Caco-2 (cell line): ENCODE measurements around the gene MOCS1. TPM values are rescaled to one million over a fixed set of nuclear protein-coding genes. Genes with fewer than 3 reads are reported as not detected.

Source experiments
- BruUV-seq: library from RNA; stranded (reverse); fragments of 400-500 nt; replicated peaks from 2 replicates; lab custom pipeline; 2021; lab: Mats Ljungman, UMichigan
- CTCF ChIA-PET: fragments of 300-600 bp; sonication (Branson Sonifier 250); formaldehyde crosslinking; loops from one replicate; lab custom pipeline; 2022; ENCODE audit warnings: antibody characterized with exemption; lab: Charles Lee
- POLR2A ChIA-PET: fragments of 300-600 bp; sonication (Branson Sonifier 250); formaldehyde crosslinking; loops from one replicate; lab custom pipeline; 2022; ENCODE audit warnings: antibody characterized with exemption; lab: Charles Lee
- DNase-seq, 2 experiments: peaks; one replicate each; pipeline versions ENCODE4 v3.0.0 to v3.0.0-alpha.2; 2020 to 2022
- H3K27me3 ChIP-seq: replicated peaks from 2 replicates; pipeline ENCODE4 v1.6.0; 2011; ENCODE audit warnings: low read length; ENCODE audit not compliant: control insufficient read depth, insufficient read depth
- H3K36me3 ChIP-seq: 2 replicates; pipeline ENCODE4 v1.5.1; 2011; ENCODE audit warnings: low read length; ENCODE audit not compliant: control insufficient read depth, insufficient read depth
- H3K4me1 ChIP-seq: fragments of 250-450 bp; sonication (Bioruptor Pico); 2 replicates; pipeline ENCODE4 v1.5.1; 2020; ENCODE audit warnings: mild to moderate bottlenecking
- H3K4me3 ChIP-seq: 2 replicates; pipeline ENCODE4 v1.5.1; 2011; ENCODE audit warnings: low read depth, mild to moderate bottlenecking, control low read depth, low read length
- H3K9me3 ChIP-seq: fragments of 250-450 bp; sonication (Bioruptor Pico); 2 replicates; pipeline ENCODE4 v1.5.1; 2020; ENCODE audit warnings: mild to moderate bottlenecking, moderate library complexity
- H3K27ac Mint-ChIP-seq: one replicate; pipeline ENCODE4 v1.8.0; 2022; ENCODE audit warnings: mixed read lengths; ENCODE audit not compliant: unreplicated experiment
- H3K27me3 Mint-ChIP-seq: one replicate; pipeline ENCODE4 v1.8.0; 2022; ENCODE audit warnings: mixed read lengths; ENCODE audit not compliant: insufficient read depth, unreplicated experiment
- H3K36me3 Mint-ChIP-seq: one replicate; pipeline ENCODE4 v1.8.0; 2022; ENCODE audit warnings: mild to moderate bottlenecking, mixed read lengths; ENCODE audit not compliant: insufficient read depth, unreplicated experiment
- H3K4me1 Mint-ChIP-seq: one replicate; pipeline ENCODE4 v1.8.0; 2022; ENCODE audit warnings: low read depth, mixed read lengths; ENCODE audit not compliant: unreplicated experiment
- H3K4me3 Mint-ChIP-seq: one replicate; pipeline ENCODE4 v1.8.0; 2022; ENCODE audit warnings: mild to moderate bottlenecking, moderate library complexity, mixed read lengths; ENCODE audit not compliant: unreplicated experiment
- H3K9me3 Mint-ChIP-seq: one replicate; pipeline ENCODE4 v1.8.0; 2022; ENCODE audit warnings: mixed read lengths; ENCODE audit not compliant: unreplicated experiment
- intact Hi-C: fragments of 100-400 bp; cut with micrococcal nuclease; formaldehyde crosslinking; loops from one replicate; pipeline ENCODE4 v1.10.0; 2022; ENCODE audit not compliant: unreplicated experiment
- total RNA-seq: library from RNA; stranded (reverse); gene quantifications from 2 replicates; pipeline ENCODE4 v1.2.3, GENCODE V29; 2022
- TF ChIP-seq, protein P1 (sequence below), 2 experiments: fragments of 200-600 bp in 1 of 2; IDR thresholded peaks; 1 replicate in 1 of 2; 2 replicates in 1 of 2; pipeline versions ENCODE4 v1.5.1 to v1.8.0; 2011 to 2022; ENCODE audit warnings: antibody characterized with exemption in 1 of 2, control low read depth in 1 of 2, inconsistent platforms in 1 of 2, low read depth in 1 of 2, low read length in 1 of 2, mild to moderate bottlenecking in 1 of 2, moderate library complexity in 1 of 2; ENCODE audit not compliant: insufficient read depth in 1 of 2, severe bottlenecking in 1 of 2, unreplicated experiment in 1 of 2

The MOCS1 gene
- total RNA-seq, 1 experiment from 2014 or later = 44.7 TPM

GRCh38 chr6:39897698-39898097 lies 36.6 kb downstream of the MOCS1 start:
- peaks cover 27% of the 10 kb centered on the region for H3K36me3 Mint-ChIP-seq
- H3K9me3 Mint-ChIP-seq = no peaks in the 10 kb centered on the region
- no peak for DNase-seq
- ChIA-PET CTCF (no interaction called here), POLR2A (no interaction called here)
- BruUV-seq = no TSS peak
- no peak overlapping the region for H3K27ac Mint-ChIP-seq
- no peak overlapping the region for H3K4me3 Mint-ChIP-seq
- H3K9me3 ChIP-seq = no peaks in the 10 kb centered on the region
- TF ChIP-seq, protein P1, sequence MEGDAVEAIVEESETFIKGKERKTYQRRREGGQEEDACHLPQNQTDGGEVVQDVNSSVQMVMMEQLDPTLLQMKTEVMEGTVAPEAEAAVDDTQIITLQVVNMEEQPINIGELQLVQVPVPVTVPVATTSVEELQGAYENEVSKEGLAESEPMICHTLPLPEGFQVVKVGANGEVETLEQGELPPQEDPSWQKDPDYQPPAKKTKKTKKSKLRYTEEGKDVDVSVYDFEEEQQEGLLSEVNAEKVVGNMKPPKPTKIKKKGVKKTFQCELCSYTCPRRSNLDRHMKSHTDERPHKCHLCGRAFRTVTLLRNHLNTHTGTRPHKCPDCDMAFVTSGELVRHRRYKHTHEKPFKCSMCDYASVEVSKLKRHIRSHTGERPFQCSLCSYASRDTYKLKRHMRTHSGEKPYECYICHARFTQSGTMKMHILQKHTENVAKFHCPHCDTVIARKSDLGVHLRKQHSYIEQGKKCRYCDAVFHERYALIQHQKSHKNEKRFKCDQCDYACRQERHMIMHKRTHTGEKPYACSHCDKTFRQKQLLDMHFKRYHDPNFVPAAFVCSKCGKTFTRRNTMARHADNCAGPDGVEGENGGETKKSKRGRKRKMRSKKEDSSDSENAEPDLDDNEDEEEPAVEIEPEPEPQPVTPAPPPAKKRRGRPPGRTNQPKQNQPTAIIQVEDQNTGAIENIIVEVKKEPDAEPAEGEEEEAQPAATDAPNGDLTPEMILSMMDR (IDR thresholded peaks at IDR 0.05; ENCODE audit: insufficient read depth in 1 of 2, low read depth in 1 of 2, low read length in 1 of 2, severe bottlenecking in 1 of 2, unreplicated experiment in 1 of 2) = no peak
- H3K4me1 ChIP-seq = no peaks in the 10 kb centered on the region
- no peaks in the 10 kb centered on the region for H3K27me3 Mint-ChIP-seq
- intact Hi-C loops = no loop called here
- H3K4me1 Mint-ChIP-seq = no peaks in the 10 kb centered on the region
- H3K4me3 ChIP-seq = no peak overlapping the region
- H3K36me3 ChIP-seq = no peaks in the 10 kb centered on the region
- no peaks in the 10 kb centered on the region for H3K27me3 ChIP-seq

- ChIA-PET CTCF (no interaction called here), POLR2A (no interaction called here)
- intact Hi-C loops = no loop called here
- Mint-ChIP-seq H3K4me1 (no peaks in the 10 kb centered on the region), H3K36me3 (peaks cover 18% of the 10 kb centered on the region), H3K9me3 (no peaks in the 10 kb centered on the region), H3K27ac (no peak overlapping the region), H3K27me3 (no peaks in the 10 kb centered on the region), H3K4me3 (no peak overlapping the region)
- BruUV-seq = no TSS peak
- Histone ChIP-seq H3K36me3 (no peaks in the 10 kb centered on the region), H3K27me3 (no peaks in the 10 kb centered on the region), H3K4me1 (no peaks in the 10 kb centered on the region), H3K9me3 (no peaks in the 10 kb centered on the region), H3K4me3 (no peak overlapping the region)
- TF ChIP-seq, protein P1 (IDR thresholded peaks at IDR 0.05; ENCODE audit: insufficient read depth in 1 of 2, low read depth in 1 of 2, low read length in 1 of 2, severe bottlenecking in 1 of 2, unreplicated experiment in 1 of 2) = no peak
- DNase-seq = no peak
Observed at GRCh38 chr6:39896701-39897100, 37.6 kb downstream of the MOCS1 start.

- Histone ChIP-seq H3K4me1 (0 out of 2 replicates have a peak, but pooled peaks cover under 1% of the 10 kb centered on the region), H3K27me3 (no peaks in the 10 kb centered on the region), H3K36me3 (no peaks in the 10 kb centered on the region), H3K9me3 (no peaks in the 10 kb centered on the region), H3K4me3 (no peak overlapping the region)
- CTCF ChIA-PET = no interaction called here
- Mint-ChIP-seq H3K4me1 (no peaks in the 10 kb centered on the region), H3K9me3 (no peaks in the 10 kb centered on the region), H3K27me3 (no peaks in the 10 kb centered on the region), H3K36me3 (peaks cover 5% of the 10 kb centered on the region), H3K4me3 (no peak overlapping the region), H3K27ac (no peak overlapping the region)
- intact Hi-C loops = loop anchor here (2.0 kb wide), 1 partner anchor 530 kb away; no protein-coding TSS in a partner anchor
- TF ChIP-seq, protein P1 (IDR thresholded peaks at IDR 0.05; ENCODE audit: insufficient read depth in 1 of 2, low read depth in 1 of 2, low read length in 1 of 2, severe bottlenecking in 1 of 2, unreplicated experiment in 1 of 2) = no peak
- POLR2A ChIA-PET = no interaction called here
- BruUV-seq = no TSS peak
- no peak for DNase-seq
Observed at GRCh38 chr6:39893286-39893685, 41.0 kb downstream of the MOCS1 start.
